SHP77 (cell line): ENCODE results near the gene TDRD10.
A peak's percentile ranks its signal among the peaks of the same experiment; 100 is the strongest.

ENCODE experiments used
- DNase-seq, 2 experiments: peaks; one replicate each; lab custom pipeline; 2025; lab: John Stamatoyannopoulos, UW

TDRD10 gene

DNA sequence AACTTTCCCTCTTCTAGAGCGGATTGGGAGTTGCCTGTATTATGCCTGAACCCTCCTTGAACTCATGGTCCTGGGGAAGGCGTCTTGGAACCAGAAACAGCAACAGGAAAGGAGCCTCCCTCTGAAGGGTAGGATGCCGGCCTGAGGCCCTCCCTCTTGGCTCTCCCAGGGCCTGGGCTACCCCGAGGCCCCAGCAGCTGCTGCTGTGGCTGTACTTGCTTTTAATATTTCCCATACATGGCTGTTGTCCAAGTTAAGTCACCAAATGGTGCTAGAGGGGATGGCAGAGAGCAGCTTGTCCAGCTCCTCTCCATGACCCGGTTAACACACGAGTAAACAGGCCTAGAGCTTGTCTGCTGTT lies 76.0 kb downstream of the TDRD10 start:
- no peak for DNase-seq

- no peak for DNase-seq
Observed at GRCh38 chr1:154579374-154579773, 77.4 kb downstream of the TDRD10 start.

GRCh38 chr1:154581766-154582165 lies 79.7 kb downstream of the TDRD10 start:
- no peak for DNase-seq

GRCh38 chr1:154582885-154583284 lies 80.9 kb downstream of the TDRD10 start:
- DNase-seq, result no peak

DNA sequence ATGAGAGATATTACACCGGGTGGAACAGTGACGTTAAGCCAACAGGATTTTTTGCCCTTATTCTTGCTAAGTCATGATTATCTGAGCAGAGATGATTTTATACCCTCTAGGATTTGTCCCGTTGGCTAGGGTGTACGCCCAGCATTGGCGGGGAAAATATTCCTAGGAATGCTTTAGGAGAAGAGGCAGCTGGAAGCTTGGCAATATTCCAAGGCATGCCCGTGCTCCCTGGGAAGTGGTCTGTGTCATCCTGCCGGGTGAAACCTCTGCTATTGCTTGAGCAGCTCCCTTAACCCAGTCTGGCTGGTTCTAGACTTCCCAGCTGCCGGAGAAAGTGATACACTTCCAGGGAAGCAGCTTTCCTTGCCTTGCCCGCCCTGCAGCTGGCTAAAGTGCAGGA lies 81.8 kb downstream of the TDRD10 start:
- peak; percentile 10 to 41 for DNase-seq

- no peak for DNase-seq
Observed at GRCh38 chr1:154584267-154584994, 82.4 kb downstream of the TDRD10 start.

DNA sequence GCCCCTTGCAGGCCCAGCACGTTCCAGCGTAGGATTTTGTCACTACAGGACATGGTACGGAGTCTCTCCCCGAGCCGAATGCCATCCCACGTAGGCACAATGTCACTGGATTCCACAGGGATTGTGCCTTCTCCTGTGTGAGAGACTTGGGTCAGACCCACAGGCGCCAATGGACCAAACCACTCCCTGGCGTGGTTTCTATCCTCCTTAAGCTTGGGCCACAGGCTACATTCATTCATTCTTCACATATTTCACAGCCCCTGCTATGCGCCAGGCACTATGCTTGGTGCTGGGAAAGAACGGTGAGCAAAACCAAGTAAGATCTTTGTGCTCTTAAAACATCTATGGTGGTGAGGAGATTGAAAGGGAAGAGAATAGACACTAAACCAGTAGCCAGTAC lies 84.2 kb downstream of the TDRD10 start:
- DNase-seq, result no peak

GRCh38 chr1:154586641-154587040 lies 84.6 kb downstream of the TDRD10 start:
- DNase-seq, result no peak

- no peak for DNase-seq
Observed at GRCh38 chr1:154589780-154590179, 87.8 kb downstream of the TDRD10 start.

DNA sequence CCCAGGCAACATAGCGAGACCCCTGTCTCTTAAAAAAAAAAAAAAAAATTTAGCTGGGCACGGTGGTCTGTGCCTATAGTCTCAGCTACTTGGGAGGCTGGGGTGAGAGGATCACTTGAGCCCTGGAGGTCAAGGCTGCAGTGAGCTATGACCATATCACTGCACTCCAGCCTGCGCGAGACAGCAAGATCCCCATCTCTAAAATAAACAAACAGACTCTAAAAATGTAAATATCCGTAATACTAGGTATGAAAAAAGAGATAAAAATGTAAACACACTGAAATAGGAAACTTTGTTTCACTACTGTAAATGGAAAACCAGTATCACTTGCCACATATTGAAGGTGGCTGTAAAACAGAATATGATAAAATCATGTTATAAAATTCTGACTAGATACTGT lies 88.7 kb downstream of the TDRD10 start:
- DNase-seq, result no peak

GRCh38 chr1:154591206-154591605 lies 89.2 kb downstream of the TDRD10 start:
- no peak for DNase-seq

DNA sequence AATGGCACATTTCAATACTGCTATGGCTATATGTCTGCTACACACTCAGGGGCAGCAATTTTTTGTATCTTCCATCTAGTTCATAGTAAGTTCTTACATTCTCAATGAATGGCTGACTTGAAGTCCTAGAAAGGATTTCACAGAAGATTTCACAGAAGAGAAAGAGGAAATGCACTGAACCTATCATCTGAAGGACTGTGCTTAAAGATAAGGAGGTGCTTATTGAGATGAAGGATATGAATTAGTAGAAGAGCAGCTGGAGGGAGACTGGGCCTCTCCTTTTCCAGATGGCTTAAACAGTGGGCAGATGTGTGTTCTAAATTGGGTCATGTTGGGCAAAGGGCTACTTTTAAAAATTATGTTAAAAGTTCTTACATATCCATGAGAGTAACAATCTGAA lies 91.4 kb downstream of the TDRD10 start:
- no peak for DNase-seq

GRCh38 chr1:154594811-154595210 lies 92.8 kb downstream of the TDRD10 start:
- DNase-seq, result no peak

GRCh38 chr1:154595621-154596020 lies 93.6 kb downstream of the TDRD10 start:
- DNase-seq, result no peak
